Measurements from ENCODE around the gene TMCC1. TPM values are rescaled to one million over a fixed set of nuclear protein-coding genes. Genes with fewer than 3 reads are reported as not detected.

Gene TMCC1
- total RNA-seq, 1 donor from 2014 or later, result 24.9 TPM

DNA sequence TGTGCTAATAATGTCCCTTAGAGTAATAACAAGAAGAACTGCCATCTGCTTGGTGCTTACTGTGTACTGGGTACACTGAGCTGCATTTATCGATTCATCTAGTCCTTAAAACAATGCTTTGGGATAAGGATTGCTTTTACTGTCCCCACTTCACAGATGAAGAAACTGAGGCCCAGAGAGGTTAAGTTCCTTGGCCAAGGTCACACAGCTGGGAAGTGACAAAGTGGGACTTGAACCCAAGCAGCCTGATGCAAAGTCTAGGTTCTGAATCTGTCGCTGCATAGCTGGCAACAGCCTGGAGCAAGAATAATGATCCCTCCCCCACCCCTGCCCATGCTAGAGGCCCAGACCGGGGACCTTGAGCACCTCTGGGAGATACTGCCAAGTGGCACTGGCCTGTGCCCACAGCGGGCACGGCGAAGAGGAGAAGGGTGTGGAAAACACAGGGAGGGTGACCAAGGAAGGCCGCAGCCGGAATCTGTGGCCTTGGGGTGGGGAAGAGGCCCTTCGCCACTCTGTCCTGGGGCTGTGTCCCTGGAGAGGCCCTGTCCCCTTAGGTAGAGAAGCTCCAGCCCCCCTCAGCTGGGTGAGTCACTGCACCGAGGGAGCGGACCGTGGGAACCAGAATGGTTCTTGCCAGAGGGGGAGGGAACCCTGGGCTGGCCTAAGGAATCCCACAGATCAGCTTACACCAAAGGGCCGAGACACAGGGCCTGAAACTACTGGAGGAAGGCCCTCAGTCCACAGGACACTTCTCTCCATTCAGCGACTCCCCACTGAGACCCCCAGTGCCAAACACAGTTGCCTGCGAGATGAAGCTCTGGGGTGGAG, 290.6 kb downstream of the TMCC1 start:
- intact Hi-C loops (cut with micrococcal nuclease), result no loop called here

DNA sequence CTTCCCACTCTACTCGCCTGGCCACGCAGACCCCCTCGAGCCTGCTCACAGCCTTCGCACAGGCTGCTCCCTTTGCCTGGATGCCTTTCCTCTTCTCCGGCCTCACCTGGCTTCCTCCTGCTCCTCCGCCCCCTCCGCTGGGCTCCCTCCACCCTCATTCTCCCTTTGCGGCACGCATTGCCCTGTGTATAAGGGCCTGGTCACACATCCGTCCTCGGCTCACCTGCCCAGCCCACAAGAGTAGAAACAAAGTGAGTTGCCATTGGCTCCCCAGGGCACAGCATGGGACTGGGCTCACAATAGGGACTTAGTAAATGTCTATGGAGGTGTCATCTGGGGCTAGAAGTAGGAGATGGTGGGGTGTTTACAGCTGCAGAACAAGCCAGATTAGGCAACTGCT, 291.2 kb downstream of the TMCC1 start:
- intact Hi-C loops (cut with micrococcal nuclease), result no loop called here

GRCh38 chr3:129601713-129602112, 291.8 kb downstream of the TMCC1 start:
- intact Hi-C loops (cut with micrococcal nuclease), result no loop called here

DNA sequence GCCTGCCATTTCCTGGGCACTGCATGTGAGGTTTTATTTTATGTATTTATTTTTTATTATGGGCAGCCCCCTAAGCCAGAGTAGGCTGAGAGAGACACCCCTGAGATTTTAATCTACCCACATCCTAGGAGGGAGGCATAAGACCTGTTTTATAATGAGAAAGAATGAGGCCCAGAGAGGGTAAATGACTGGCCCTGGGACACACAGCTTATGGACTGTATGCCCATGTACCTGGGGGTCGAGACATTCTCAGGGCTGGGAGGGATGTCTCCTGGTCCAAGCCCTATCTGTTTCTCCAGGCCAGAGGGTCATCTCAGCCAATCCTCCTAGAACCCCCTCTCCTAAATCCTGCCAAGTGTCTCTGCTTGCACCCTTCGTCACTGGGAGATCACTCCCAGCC, 293.2 kb downstream of the TMCC1 start:
- intact Hi-C loops (cut with micrococcal nuclease), result no loop called here

DNA sequence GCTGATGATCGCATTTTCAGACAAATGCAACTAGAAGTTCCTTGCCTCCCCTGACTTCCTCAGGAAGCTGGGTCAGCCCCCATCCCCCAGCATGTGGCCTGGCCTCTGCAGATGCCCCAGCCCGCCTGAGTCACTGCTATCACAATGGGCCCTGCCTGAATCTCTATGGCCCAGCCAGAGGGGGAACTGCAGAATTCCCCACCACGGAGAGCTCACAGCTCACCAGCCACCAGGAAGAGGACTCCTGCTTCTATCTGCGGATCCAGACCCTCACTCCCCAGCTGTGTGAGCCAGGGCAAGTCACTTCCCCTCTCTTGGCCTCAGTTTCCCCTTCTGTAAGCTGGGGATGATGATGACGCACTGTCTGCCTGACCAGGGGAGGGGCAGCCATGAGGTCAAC, 293.9 kb downstream of the TMCC1 start:
- intact Hi-C loops (cut with micrococcal nuclease), result no loop called here

DNA sequence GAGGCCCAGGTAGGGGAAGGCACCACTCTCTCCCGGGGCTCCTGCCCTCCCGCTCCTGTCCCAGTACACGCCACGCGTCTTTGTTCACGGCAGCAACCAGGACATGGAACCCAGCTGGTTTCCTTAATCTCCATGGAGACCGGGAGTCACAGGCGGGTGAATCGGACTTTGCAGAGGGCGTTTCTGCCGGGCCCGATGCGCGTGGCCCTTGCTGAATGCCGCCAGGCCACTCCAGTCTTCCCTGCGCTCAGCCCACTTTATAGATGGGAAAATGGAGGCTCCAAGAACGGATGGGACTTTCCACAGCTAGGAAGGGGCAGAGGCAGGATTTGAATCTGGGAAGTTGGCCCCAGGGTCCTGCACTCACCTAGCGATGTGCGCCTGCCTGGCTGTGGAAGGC, 294.4 kb downstream of the TMCC1 start:
- intact Hi-C loops (cut with micrococcal nuclease), result no loop called here

DNA sequence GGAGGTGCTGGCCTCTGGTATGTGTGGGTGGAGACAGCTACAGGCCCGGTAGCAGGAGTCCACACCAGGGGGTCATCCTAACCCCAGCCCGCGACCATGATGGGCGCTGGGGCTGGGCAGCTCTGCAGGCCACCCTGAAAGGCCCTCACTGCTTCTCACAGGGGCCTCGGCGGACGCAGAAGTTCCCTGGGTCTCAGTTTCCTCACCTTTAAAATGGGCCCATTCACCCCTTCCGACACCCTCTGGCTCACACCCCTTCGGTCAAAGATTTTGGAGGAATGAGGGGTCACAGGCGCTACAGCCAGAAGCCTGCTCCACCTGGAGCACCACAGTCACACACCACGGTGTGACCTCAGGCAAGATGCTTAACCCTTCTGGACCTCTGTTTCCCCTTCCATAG, 295.0 kb downstream of the TMCC1 start:
- intact Hi-C loops (cut with micrococcal nuclease), result no loop called here

GRCh38 chr3:129598000-129598381, 295.5 kb downstream of the TMCC1 start:
- intact Hi-C loops (cut with micrococcal nuclease), result no loop called here

Other genes starting within 250 kb of the TMCC1 start
- not detected in 2 replicates for gene TRH, start 81.0 kb upstream of the TMCC1 start, total RNA-seq
- not detected in 2 replicates for gene ALG1L2, start 188.1 kb upstream of the TMCC1 start, total RNA-seq

All from T-helper 1 cell treated with Interleukin-12 subunit alpha and Interleukin-12 subunit beta and Interleukin-4 antibody, amounts not matched to agents 30 ng/mL and 1 ng/mL, for 36 hours (primary cell).